CD8-positive, alpha-beta memory T cell (primary cell): ENCODE results near the gene DGAT2. TPM values are rescaled to one million over a fixed set of nuclear protein-coding genes. Genes with fewer than 3 reads are reported as not detected.
A peak's percentile ranks its signal among the peaks of the same experiment; 100 is the strongest.

Source experiments
- CTCF ChIA-PET: fragments of 350-600 bp; sonication (Branson Sonifier 250); formaldehyde crosslinking; loops from one replicate; lab custom pipeline; 2021; ENCODE audit warnings: antibody characterized with exemption; lab: Charles Lee
- POLR2A ChIA-PET: fragments of 350-600 bp; sonication (Branson Sonifier 250); formaldehyde crosslinking; loops from one replicate; lab custom pipeline; 2021; ENCODE audit warnings: antibody characterized with exemption; lab: Charles Lee
- DNase-seq, 5 donors: peaks; one replicate each; pipeline versions ENCODE4 v3.0.0 to v3.0.0-alpha.2; 2020 to 2022; ENCODE audit warnings: mixed read lengths in 1 of 5
- H3K27ac ChIP-seq: one replicate; pipeline ENCODE4 v1.7.0; 2013; ENCODE audit warnings: low read depth, mild to moderate bottlenecking, low read length, moderate library complexity
- H3K27me3 ChIP-seq: 2 replicates; pipeline ENCODE4 v1.7.0; 2013; ENCODE audit warnings: low read length, mild to moderate bottlenecking; ENCODE audit not compliant: insufficient read depth, poor library complexity, severe bottlenecking
- H3K36me3 ChIP-seq: 2 replicates; pipeline ENCODE4 v1.7.0; 2013; ENCODE audit warnings: mild to moderate bottlenecking, low read length, moderate library complexity; ENCODE audit not compliant: insufficient read depth
- H3K4me1 ChIP-seq: 2 replicates; pipeline ENCODE4 v1.7.0; 2013; ENCODE audit warnings: mild to moderate bottlenecking, low read length, moderate library complexity; ENCODE audit not compliant: insufficient read depth
- H3K4me3 ChIP-seq: 2 replicates; pipeline ENCODE4 v1.7.0; 2013; ENCODE audit warnings: mild to moderate bottlenecking, low read length
- H3K9me3 ChIP-seq: 2 replicates; pipeline ENCODE4 v1.7.0; 2013; ENCODE audit warnings: mild to moderate bottlenecking, low read length
- H3K27ac Mint-ChIP-seq, 8 donors: one replicate each; pipeline ENCODE4 v1.8.0; 2020 to 2021; ENCODE audit warnings: mixed read lengths in 8 of 8, mild to moderate bottlenecking in 6 of 8, inconsistent platforms in 3 of 8, moderate library complexity in 3 of 8
- H3K27me3 Mint-ChIP-seq, 2 donors: one replicate each; pipeline ENCODE4 v1.8.0; 2020 to 2021; ENCODE audit warnings: mixed read lengths in 2 of 2, mild to moderate bottlenecking in 1 of 2, moderate library complexity in 1 of 2
- H3K36me3 Mint-ChIP-seq, 3 donors: one replicate each; pipeline ENCODE4 v1.8.0; 2020 to 2021; ENCODE audit warnings: mixed read lengths in 3 of 3, inconsistent platforms in 1 of 3, mild to moderate bottlenecking in 1 of 3
- H3K4me1 Mint-ChIP-seq, 3 donors: one replicate each; pipeline ENCODE4 v1.8.0; 2020 to 2021; ENCODE audit warnings: mixed read lengths in 3 of 3, inconsistent platforms in 1 of 3, mild to moderate bottlenecking in 1 of 3
- H3K4me3 Mint-ChIP-seq, 7 donors: one replicate each; pipeline ENCODE4 v1.8.0; 2020 to 2021; ENCODE audit warnings: mixed read lengths in 7 of 7, mild to moderate bottlenecking in 6 of 7, moderate library complexity in 4 of 7, inconsistent platforms in 2 of 7
- H3K9me3 Mint-ChIP-seq, 5 donors: one replicate each; pipeline ENCODE4 v1.8.0; 2020 to 2022; ENCODE audit warnings: mixed read lengths in 5 of 5, mild to moderate bottlenecking in 3 of 5, moderate library complexity in 2 of 5, inconsistent platforms in 1 of 5
- polyA plus RNA-seq: library from polyadenylated mRNA; unstranded; fragments of 300-500 nt; fragmentation: Illumina TruSeq; gene quantifications from one replicate; pipeline ENCODE4 v1.2.3, GENCODE V29; 2021
- total RNA-seq, 2 experiments: library from RNA; stranded (reverse); gene quantifications; one replicate each; pipeline ENCODE4 v1.2.3, GENCODE V29; 2021

The DGAT2 gene
- total and polyA plus RNA-seq, 3 experiments from 2014 or later: 5.5 to 5.6 TPM; not detected in 1

DNA sequence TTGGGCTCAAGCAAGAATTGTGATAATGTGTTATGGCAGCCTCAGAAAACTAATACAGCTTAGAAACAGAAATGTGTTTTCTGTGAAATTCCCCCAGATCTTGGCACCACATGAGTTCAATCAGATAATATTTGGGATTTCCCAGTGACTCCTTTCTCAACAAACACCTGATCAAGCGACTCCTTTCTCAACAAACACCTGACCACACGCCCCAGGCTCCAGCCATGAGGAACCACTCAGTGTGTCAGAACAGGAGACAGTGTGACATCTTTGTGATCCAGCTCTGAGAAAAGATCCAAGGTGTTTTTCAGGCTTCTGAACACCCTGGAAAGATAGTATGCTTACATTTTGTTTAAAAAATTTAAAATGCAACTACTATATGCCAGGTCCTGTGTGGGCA lies 44.5 kb downstream of the DGAT2 start:
- no peaks in the 10 kb centered on the region for H3K36me3 ChIP-seq
- Mint-ChIP-seq H3K27me3 (peaks cover 0 to 6% of the 10 kb centered on the region in 2 donors), H3K36me3 (peaks cover 0 to 5% (median 0%) of the 10 kb centered on the region in 3 donors), H3K4me3 (peak overlapping the region in 1 of 7 donors; percentile 89), H3K4me1 (peaks cover 13 to 18% (median 17%) of the 10 kb centered on the region in 3 donors), H3K9me3 (no peaks in the 10 kb centered on the region), H3K27ac (peak overlapping the region in 3 of 8 donors; percentile 96 to 100 (median 99))
- no peak overlapping the region for H3K27ac ChIP-seq
- POLR2A ChIA-PET: no interaction called here
- peaks cover 25% of the 10 kb centered on the region for H3K4me1 ChIP-seq
- H3K9me3 ChIP-seq: no peaks in the 10 kb centered on the region
- H3K4me3 ChIP-seq: no peak overlapping the region
- CTCF ChIA-PET: interaction anchor here (0.6 to 4.5 kb wide), 3 partner anchors 11 to 339 kb away, joined by 3 to 35 read pairs (median 5); no protein-coding TSS in a partner anchor
- no peak for DNase-seq
- H3K27me3 ChIP-seq: no peaks in the 10 kb centered on the region

DNA sequence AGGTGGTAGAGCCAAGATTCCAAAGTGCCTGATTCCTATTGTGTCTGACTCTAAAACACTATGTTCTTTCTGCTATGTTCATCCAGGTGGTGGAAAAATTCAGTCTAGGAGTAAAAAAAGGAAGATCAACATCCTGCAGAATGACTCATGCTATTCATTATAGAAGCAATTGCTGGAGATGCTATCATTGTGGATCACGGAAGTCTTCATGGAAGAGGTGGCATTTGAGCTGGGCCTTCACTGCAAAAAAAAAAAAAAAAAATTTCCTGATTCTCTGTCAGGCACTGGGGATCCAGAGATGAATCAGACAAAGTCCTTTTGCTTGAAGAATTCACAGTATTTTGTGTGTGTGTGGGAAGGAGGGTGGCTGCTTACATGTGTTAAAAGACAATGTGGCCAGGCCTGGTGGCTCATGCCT lies 45.1 kb downstream of the DGAT2 start:
- no peaks in the 10 kb centered on the region for H3K27me3 ChIP-seq
- POLR2A ChIA-PET: no interaction called here
- CTCF ChIA-PET: interaction anchor here (1.2 to 4.5 kb wide), 4 partner anchors 11 to 394 kb away, joined by 3 to 35 read pairs (median 6); no protein-coding TSS in a partner anchor
- DNase-seq: no peak
- no peak overlapping the region for H3K4me3 ChIP-seq
- no peaks in the 10 kb centered on the region for H3K9me3 ChIP-seq
- peaks cover 25% of the 10 kb centered on the region for H3K4me1 ChIP-seq
- peak overlapping the region; percentile 75 for H3K27ac ChIP-seq
- Mint-ChIP-seq H3K27ac (peak overlapping the region in 6 of 8 donors; percentile 91 to 100 (median 98)), H3K9me3 (no peaks in the 10 kb centered on the region), H3K27me3 (peaks cover 0 to 6% of the 10 kb centered on the region in 2 donors), H3K4me3 (peak overlapping the region in 4 of 7 donors; percentile 30 to 99 (median 92)), H3K36me3 (peaks cover 0 to 5% (median 0%) of the 10 kb centered on the region in 3 donors), H3K4me1 (peaks cover 14 to 20% (median 20%) of the 10 kb centered on the region in 3 donors)
- no peaks in the 10 kb centered on the region for H3K36me3 ChIP-seq

DNA sequence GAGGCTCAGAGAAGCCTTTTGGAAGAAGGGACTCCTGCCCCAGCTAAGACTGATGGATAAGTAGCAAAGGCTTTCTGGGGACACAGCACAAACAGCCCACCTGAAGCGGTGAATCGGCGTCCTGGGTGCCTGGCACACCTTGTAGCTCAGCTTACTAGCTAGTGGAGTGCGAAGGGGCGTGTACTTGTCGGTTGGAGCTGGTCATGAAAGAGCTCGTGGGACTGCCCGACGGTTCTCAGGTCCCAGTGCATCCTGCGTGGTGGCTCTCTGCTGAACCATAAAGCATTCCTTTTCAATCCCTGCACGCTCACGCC lies 45.7 kb downstream of the DGAT2 start:
- Histone ChIP-seq H3K4me3 (peak overlapping the region; percentile 69), H3K27ac (peak overlapping the region; percentile 75), H3K36me3 (no peaks in the 10 kb centered on the region), H3K9me3 (no peaks in the 10 kb centered on the region), H3K4me1 (peaks cover 25% of the 10 kb centered on the region), H3K27me3 (no peaks in the 10 kb centered on the region)
- peaks cover 18 to 26% (median 26%) of the 10 kb centered on the region in 3 donors for H3K4me1 Mint-ChIP-seq
- H3K4me3 Mint-ChIP-seq: peak overlapping the region in 3 of 7 donors; percentile 89 to 99 (median 96)
- peaks cover 0 to 6% of the 10 kb centered on the region in 2 donors for H3K27me3 Mint-ChIP-seq
- ChIA-PET CTCF (interaction anchor here (0.9 to 4.5 kb wide), 5 partner anchors 12 to 393 kb away, joined by 3 to 35 read pairs (median 4); no protein-coding TSS in a partner anchor), POLR2A (no interaction called here)
- DNase-seq: no peak
- H3K36me3 Mint-ChIP-seq: peaks cover 0 to 5% (median 0%) of the 10 kb centered on the region in 3 donors
- H3K9me3 Mint-ChIP-seq: no peaks in the 10 kb centered on the region
- H3K27ac Mint-ChIP-seq: peak overlapping the region in 7 of 8 donors; percentile 91 to 100 (median 99)

DNA sequence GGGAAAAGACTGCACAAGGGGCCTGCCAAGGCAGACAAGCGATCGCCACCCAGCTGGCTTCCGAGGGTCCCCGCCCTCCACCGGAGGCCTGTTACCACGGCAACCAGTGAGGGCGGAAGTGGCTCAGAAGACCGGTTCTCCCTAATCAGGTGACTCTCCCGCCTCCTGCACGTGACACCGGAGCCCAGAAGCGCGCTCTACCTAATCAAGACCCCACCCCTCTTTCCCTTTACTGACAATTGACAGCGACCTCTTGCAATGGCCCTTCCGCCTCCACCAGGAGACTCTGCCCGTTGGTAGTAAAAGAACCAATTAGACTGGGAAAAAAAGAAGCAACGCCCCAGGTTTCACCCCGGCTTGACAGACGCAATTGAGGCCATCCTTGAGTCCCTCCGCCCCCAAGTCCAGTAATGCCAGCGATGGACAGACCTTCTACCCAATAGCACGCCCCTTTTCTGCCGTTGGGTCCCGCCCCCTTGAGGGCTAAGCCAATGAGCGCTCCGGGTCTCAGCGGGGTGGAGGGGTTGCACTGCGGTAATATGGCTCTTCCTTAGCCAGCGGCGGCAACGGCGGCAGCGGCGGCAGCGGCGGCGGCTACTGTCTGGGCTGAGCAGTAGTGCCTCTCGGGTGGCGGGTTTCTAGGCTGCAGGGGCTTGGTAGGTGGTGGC lies 46.2 kb downstream of the DGAT2 start, which contains the start of gene UVRAG:
Gene UVRAG (plus strand): TSS at position 534 of the 668 bp plus-strand sequence. CDS start 198 bp downstream, outside the sequence.
- no peaks in the 10 kb centered on the region for H3K27me3 ChIP-seq
- Mint-ChIP-seq H3K27ac (peak within 1 kb of the TSS in 7 of 8 donors; percentile 91 to 100 (median 99)), H3K4me1 (peaks cover 18 to 26% (median 26%) of the 10 kb centered on the region in 3 donors), H3K4me3 (peak within 1 kb of the TSS in 3 of 7 donors; percentile 89 to 99 (median 96)), H3K9me3 (no peaks in the 10 kb centered on the region), H3K27me3 (peaks cover 0 to 6% of the 10 kb centered on the region in 2 donors), H3K36me3 (peaks cover 0 to 5% (median 0%) of the 10 kb centered on the region in 3 donors)
- ChIA-PET POLR2A (no interaction called here), CTCF (interaction anchor here (0.9 to 4.5 kb wide), 6 partner anchors 12 to 393 kb away, joined by 3 to 35 read pairs (median 4); no protein-coding TSS in a partner anchor)
- H3K4me3 ChIP-seq: peak within 1 kb of the TSS; percentile 69
- H3K9me3 ChIP-seq: no peaks in the 10 kb centered on the region
- peak within 1 kb of the TSS; percentile 75 for H3K27ac ChIP-seq
- DNase-seq: peak; percentile 97 to 99 (median 99)
- no peaks in the 10 kb centered on the region for H3K36me3 ChIP-seq
- H3K4me1 ChIP-seq: peaks cover 25% of the 10 kb centered on the region

DNA sequence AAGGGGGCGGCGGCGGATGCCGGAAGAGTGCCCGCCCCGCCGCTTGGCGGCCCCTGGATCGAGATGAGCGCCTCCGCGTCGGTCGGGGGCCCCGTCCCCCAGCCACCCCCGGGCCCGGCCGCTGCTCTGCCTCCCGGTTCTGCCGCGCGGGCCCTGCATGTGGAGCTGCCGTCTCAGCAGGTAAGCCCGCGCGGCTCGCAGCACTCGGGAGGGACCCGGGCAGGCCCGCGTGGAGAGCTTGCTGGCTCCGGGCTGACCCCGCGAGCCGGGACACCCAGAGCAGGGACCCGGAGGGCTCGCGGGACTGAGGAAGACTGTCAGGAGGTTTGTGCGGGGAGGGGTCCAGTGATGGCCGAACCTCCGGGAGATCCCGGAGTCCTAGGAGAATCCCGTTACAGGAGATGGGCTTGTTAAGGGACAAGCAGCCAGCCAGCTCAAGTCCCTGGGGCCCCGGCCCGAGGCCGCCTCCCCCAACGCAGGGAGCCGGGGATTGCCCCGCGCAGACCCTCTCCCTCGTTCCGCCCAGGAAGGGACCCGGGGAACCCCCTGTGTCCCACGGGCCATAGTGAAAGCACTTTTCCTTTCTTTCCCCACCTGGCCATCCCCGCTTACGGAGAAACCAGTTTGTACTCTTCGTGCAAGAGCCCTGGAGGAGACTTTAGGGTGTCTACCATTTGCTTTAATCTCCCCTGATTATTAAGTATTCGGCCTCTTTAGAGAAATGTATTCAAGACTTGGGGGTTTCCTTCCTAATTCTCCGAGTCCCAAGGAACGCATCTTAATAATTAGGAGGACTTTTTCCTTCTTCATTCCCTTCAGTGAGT lies 47.0 kb downstream of the DGAT2 start:
- Mint-ChIP-seq H3K36me3 (peaks cover 0 to 5% (median 0%) of the 10 kb centered on the region in 3 donors), H3K4me1 (peaks cover 18 to 26% (median 26%) of the 10 kb centered on the region in 3 donors), H3K27ac (peak overlapping the region in 6 of 8 donors; percentile 91 to 100 (median 99)), H3K27me3 (peaks cover 0 to 6% of the 10 kb centered on the region in 2 donors), H3K4me3 (peak overlapping the region in 3 of 7 donors; percentile 89 to 99 (median 96)), H3K9me3 (no peaks in the 10 kb centered on the region)
- Histone ChIP-seq H3K4me3 (peak overlapping the region; percentile 69), H3K27ac (peak overlapping the region; percentile 75), H3K36me3 (no peaks in the 10 kb centered on the region), H3K9me3 (no peaks in the 10 kb centered on the region), H3K4me1 (peaks cover 25% of the 10 kb centered on the region), H3K27me3 (no peaks in the 10 kb centered on the region)
- ChIA-PET POLR2A (no interaction called here), CTCF (interaction anchor here (1.6 to 4.5 kb wide), 2 partner anchors 11 to 13 kb away, joined by 3 to 35 read pairs; no protein-coding TSS in a partner anchor)
- peak in 4 of 5 donors; percentile 45 to 64 (median 58) for DNase-seq

DNA sequence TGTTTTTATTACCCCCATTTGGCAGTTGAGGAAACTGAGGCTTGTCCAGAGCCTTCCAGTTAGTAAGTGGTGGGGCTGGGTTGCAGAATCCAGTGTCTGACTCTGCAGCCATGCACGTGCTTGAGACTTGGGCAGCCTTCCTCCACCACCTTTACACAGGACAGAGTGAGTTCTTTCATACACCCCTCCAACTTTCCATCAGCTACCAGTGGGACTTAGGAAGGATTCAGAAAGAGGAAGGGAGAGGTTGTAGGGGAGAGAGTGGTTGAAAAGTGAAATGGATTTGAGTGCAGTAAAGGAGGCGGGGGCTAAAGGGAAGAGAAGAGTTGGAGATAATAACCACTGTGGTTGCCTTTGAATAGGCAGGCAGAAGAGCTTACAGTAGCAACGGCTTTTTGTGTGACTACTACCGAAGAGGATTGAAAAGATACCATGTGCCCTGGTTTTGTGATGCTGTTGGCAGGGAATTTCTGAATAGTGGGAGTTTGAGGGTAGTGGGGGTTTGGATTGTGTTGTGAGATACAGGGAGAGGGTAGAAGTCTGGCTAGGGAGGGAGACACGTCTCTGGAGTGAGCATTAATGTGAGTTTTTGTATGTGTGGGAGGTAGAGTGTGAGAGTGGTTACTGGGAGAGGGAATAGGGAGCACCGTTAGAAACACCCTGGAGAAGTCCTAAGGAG lies 48.1 kb downstream of the DGAT2 start:
- ChIA-PET CTCF (interaction anchor here (1.1 to 4.5 kb wide), 5 partner anchors 10 to 28 kb away, joined by 3 to 35 read pairs (median 3); no protein-coding TSS in a partner anchor), POLR2A (no interaction called here)
- Mint-ChIP-seq H3K9me3 (no peaks in the 10 kb centered on the region), H3K36me3 (peaks cover 0 to 9% (median 3%) of the 10 kb centered on the region in 3 donors), H3K4me1 (peaks cover 25 to 36% (median 36%) of the 10 kb centered on the region in 3 donors), H3K27ac (no peak overlapping the region), H3K27me3 (peaks cover 0 to 6% of the 10 kb centered on the region in 2 donors), H3K4me3 (no peak overlapping the region)
- Histone ChIP-seq H3K4me1 (peaks cover 25% of the 10 kb centered on the region), H3K36me3 (no peaks in the 10 kb centered on the region), H3K9me3 (no peaks in the 10 kb centered on the region), H3K27me3 (no peaks in the 10 kb centered on the region), H3K4me3 (peak overlapping the region; percentile 69), H3K27ac (peak overlapping the region; percentile 75)
- peak in 1 of 5 donors; percentile 10 for DNase-seq

DNA sequence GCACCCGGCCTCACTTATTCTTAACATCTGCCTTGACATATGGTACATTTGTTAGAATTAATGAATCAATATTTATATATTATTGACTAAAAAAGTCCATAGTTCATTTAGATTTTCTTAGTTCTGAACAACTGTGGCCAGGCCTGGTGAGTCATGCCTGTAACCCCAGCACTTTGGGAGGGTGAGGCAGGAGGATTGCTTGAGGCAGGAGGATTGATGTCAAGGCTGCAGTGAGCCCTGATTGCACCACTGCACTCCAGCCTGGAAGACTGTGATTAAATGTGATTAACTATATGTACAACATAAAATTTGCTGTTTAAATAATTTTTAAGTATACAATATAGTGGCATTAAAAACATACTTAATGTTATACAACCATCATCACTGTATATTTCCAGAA lies 52.1 kb downstream of the DGAT2 start:
- DNase-seq: no peak
- Mint-ChIP-seq H3K27ac (peak overlapping the region in 3 of 8 donors; percentile 6 to 54 (median 29)), H3K4me3 (peak overlapping the region in 1 of 7 donors; percentile 16), H3K27me3 (no peaks in the 10 kb centered on the region), H3K36me3 (peaks cover 0 to 15% (median 6%) of the 10 kb centered on the region in 3 donors), H3K9me3 (no peaks in the 10 kb centered on the region), H3K4me1 (peaks cover 37 to 58% (median 51%) of the 10 kb centered on the region in 3 donors)
- H3K36me3 ChIP-seq: peaks cover 5% of the 10 kb centered on the region
- ChIA-PET CTCF (no interaction called here), POLR2A (no interaction called here)
- no peak overlapping the region for H3K27ac ChIP-seq
- H3K9me3 ChIP-seq: no peaks in the 10 kb centered on the region
- no peak overlapping the region for H3K4me3 ChIP-seq
- peaks cover 24% of the 10 kb centered on the region for H3K4me1 ChIP-seq
- no peaks in the 10 kb centered on the region for H3K27me3 ChIP-seq
